HG03066 (cell line): Measurements from ENCODE around the gene ICOS.
"Not testable (repeated sequence)": the region's sequence is repeated elsewhere in the genome, so short reads cannot be mapped to it uniquely, and the experiment has no call there.

Experiments used
- ATAC-seq: cut with Tn5 transposase; IDR thresholded peaks from one replicate; pipeline ENCODE4 v1.9.1; 2021; ENCODE audit warnings: low read depth; ENCODE audit not compliant: unreplicated experiment

Gene ICOS

DNA sequence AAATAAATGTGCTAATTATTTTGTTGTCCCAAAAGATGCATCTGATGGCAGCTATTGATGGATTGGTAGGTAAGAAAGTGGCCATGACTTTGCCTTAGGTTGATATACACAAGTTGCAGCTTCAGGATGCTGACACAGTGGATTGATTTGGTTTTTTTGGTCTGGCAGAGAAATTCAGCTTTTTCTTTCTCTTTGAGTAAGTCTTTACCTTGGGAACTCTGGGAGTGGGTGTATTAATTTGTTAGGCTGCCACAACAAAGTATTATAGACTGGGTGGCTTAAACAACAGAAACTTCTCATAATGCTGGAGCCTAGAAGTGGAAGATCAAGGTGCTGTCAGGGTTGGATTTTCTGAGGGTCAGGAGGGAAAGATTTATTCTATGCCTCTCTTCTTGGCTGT, 19.8 kb upstream of the ICOS start:
- ATAC-seq = no peak

DNA sequence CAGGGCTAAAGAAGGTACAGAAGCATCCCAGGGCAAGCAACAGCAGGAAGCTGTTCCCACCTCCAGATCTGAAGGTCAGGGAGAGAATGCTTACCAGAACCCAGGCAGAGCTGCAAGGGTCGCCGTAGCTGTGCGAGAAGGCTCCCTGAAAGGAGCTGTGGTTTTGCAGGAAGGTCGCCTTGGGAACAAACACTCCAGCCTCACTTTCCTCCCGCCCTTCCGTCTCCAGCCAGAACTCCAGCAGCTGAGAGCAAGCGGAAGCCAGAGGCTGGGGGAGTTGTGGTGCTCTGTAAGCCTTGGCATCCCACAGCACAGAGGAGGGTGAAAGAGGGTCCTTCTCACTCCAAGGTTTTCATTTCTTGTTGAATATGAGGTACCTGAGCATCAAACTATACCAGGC, 18.3 kb upstream of the ICOS start:
- ATAC-seq = no peak

DNA sequence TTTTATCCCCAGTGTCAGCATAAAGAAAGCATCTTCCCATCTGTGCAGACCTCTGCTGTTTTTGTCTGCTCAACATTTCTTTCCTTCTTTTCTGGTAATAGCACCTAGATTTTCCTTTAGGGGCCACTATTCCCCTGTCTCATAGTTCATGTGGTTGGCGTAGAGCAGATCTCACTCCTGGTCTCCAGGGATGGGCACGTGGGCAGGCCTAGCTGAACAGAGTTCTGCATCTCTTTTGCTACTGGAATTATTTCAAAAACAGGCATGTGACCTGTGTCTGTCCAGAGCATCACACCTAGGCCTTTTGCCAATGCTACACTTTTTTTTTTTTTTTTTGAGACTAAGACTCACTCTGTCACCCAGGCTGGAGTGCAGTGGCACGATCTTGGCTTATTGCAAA, 17.7 kb upstream of the ICOS start:
- ATAC-seq = no peak

DNA sequence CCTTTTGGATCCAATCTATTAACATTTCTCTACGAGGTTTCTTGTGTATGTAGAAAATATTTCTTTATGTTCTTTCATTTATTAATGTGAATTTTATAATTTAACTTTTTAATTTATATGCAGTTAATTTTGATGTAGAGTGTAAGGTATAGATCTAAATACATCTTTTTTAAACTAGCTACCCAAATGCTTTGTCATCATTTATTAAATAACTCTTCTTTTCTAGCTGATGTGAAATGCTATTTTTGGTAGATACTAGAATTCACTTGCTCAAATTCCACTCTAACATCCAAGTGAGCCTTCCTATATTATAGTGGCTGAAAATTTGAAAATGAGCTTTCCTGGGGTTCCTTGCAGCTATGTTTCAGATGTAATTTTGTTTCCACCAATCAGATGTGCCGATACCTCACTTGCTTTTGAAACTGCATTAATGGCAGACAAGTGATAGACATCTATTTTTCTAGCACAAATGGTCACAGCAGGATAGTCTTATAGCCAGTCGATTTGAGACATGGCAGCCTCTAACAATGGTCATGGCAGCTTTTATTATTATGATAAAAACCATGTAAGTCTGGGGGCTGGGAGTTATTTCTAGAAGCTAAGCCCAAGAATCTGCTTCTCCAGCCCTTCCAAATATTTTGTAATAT, 10.9 kb upstream of the ICOS start:
- ATAC-seq = no peak

DNA sequence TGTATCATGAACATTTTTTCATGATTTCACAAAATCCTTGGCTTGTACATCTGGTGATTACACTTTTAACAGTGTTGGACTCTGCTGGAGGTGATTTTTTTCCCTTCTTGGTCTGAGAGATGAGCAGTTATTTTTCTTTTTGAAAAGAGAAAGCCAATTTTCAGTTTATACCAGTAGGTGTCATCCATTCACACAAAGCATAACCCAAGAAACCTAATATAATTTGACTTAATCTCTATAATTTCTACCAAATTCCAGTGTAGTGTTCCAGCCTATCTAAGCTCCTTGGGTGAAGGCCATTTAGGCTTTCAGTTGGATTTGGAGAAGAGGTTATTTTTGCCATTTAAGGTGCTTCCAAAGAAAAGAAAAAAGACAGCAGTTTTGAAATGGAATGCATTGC, 7.7 kb upstream of the ICOS start:
- no peak for ATAC-seq

DNA sequence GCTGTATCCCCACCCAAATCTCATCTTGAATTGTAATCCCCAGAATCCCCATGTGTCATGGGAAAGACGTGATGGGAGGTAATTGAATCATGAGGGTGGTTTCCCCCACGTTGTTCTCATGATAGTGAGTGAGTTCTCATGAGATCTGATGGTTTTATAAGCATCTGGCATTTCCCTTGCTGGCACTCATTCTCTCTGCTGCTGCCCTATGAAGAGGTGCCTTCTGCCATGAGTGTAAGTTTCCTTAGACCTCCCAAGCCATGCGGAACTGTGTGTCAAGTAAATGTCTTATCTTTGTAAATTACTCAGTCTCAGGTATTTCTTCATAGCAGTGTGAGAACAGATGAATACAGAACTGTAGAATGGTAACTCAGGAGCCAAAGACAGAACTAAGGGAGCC, 5.3 kb upstream of the ICOS start:
- ATAC-seq = not testable (repeated sequence)

DNA sequence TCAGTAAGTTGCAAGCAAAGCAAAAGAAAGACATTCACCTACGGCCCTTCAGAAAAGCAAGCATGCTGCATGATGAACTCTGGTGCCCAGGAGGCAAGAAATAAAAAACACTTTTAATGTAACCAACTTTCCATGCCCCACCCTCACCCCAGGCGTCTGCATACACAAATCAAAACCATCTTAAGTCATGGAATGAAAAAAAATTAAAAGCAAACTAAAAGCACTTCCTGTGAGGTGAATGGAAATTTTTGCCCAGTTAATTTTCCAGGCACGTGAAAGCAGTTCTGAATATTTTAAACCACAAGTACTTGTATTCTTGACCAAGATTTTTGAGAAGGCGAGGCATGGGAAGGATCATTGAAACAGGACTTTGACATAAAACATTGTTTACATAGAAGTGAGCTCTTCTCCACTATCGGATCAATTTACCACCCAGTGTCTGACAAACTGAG, 2.5 kb upstream of the ICOS start:
- ATAC-seq = no peak

DNA sequence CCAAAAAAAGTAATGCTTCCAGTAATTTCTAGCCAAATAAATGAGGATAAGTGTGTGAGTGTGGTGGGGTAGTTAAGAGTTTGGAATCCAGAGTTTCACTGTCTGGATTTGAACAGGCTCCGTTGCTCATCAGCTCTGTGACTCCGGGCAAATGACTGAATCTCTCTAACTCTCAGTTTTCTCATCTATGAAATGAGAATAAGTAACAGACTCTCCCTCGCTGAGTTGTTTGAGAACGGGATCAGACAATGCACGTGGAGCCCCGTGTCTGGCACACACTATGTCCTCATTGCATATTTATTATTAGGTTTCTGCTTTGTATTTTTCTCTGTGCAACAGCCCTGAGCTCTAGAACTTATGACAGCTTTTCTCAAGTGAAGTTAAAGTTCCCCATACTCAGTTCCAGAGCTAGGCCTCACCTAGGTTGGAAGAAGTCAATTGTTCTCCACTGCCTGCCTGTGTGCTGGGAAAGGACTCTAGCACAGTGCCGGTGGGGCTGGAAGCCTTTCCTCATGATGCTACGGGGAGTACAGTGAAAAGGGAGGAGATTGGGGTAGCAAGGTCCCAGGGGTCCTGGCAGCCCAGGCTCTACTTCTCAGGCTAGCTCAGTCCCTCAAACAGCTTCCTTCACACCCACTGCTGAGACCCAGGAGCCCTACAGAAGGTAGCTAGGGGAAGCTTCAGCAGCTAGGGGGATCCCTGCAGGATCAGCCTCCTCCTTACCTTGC, 1.7 kb upstream of the ICOS start:
- ATAC-seq = no peak

DNA sequence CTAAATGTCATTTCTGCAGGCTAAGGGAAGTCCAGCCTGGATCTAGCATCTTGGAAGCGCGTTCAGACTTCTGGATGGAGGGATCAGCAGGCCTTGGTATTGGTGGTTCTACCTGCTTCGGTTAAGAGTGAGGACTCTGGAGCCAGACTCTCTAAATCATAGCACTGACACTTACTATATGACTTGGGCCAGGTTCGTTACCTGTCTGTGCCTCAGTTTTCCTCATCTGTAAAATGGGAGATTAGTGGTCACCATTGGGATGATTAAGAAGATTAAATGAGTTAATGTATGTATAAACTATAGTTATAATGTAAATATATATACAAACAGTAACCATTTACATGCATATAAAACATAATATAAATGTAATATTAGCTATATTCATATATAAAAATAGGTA, 995 bp upstream of the ICOS start:
- ATAC-seq = no peak

DNA sequence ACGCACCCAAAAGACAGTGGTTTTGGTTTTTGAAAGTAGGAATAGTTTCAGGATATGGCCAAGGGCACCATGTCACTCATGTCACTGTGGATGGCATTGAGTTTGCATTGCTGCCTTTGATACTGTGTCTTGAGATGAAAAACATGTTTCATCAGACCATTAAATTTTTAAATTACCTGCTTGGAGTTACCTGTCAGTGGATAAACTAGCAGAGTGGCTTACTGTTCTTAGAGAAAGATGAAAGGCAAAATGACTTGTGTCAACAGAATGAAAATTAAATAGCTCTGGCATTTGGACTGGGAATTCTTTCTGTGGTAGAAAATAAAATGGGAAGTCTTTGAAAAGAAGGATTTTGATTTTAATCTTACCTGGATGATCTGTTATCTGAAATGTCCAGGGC, 386 bp downstream of the ICOS start:
- ATAC-seq = no peak

DNA sequence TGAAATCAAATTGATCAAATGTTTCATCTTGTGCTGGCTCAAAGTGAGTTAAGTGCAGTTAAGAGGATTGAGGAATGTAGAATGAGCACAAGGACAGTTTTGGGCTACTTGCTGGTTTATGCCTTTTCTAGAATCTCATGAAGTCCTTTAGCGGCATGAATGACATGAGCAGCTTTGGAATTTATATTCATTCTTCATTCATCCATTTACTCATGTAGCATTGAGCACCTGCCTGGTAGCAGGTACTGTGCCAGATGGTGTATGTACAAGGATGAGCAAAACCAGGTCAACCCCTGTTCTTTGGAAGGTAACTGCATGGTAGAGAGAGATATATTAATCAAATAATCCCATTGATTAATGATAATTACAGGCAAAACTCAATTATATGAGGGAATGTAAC, 1.2 kb downstream of the ICOS start:
- no peak for ATAC-seq

DNA sequence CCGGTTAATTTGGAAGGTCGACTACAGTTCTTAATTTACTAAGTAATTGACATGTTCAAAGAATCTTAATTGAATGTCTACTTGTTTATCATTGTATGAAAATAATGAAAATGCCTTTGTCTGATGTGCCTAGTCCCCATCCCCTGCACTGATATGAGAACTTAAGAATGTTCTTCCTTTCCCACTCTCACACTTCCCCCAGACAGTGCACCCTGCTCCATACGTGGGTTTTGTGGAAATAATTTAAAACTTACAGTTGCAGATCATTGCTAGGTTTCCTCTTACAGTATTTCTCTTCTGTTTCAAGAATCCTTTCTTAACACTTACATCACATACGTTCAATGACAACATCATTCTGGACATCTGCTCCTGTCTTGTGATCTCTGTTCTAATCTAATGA, 3.5 kb downstream of the ICOS start:
- ATAC-seq = no peak

DNA sequence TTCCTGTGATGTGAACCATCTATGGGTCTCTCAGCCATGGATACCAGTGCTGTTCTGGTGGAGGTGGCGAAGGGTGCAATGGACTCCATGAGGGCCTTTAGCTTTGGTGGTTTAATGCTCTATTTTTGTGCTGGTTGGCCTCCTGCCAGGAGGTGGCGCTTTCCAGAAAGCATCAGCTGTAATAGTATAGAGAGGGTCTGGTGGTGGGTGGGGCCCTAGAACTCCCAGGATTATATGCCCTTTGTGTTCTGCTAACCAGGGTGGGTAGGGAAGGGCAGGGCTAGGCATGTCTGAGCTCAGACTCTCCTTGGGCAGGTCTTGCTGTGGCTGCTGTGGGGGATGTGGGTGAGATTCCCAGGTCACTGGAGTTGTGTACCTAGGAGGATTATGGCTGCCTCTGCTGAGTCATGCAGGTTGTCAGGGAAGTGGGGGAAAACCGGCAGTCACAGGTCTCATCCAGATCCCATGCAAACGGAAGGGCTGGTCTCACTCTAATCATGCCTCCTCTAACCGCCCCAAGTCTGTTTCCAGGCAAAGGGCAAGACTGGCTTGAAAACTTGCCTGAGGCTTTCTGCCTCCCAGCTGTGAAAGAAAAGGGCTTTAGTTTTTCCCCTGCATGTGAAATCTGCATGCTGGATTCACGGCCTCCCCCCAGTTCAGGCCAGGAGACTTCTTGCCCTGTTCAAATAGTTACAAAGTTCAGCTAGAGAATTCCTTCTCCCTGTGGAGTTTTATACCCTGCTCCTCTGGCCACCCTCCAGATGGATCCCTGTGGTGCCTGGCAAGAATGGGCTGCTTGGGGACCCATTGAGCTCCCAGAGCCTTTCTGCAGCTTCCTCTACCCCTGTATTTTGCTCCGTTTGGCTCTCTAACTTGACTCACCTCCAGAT, 7.2 kb downstream of the ICOS start:
- not testable (repeated sequence) for ATAC-seq

DNA sequence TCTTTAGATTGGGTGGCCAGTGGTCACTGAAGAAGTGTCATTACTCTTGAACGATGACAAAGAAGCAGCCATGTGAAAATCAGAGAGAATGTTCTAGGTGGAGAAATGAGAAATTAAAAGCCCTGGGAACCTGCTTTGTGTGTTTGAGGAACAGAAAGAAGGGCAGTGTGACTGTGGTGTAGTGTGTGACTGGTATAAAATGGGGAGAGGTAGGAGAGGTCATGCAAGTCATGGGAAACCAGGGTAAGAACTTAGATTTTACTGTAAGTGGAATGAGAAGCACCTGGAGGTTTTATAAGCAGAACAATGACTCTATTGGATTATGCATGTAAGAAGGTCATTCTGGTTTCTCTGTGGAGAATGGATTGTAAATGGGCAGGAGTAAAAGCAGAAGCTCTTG, 12.2 kb downstream of the ICOS start:
- ATAC-seq = no peak

DNA sequence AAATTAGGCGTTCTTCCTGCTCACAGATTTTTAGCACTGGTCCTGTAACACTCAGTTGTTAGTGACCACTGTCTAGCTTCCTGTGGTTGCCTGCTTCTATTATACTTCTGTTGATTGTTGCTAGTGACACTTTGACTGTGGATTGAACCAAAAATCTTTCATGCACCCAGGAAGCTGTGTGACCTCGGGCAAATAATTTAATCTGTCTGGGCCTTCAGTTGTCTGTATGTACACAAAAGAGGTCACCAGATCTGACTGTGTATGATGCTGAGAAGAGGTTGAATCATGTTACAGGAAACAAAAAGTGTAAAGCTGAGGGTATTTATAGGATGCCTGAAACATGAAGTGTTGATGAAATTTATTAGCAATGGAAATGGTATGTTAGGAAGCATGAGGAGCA, 12.7 kb downstream of the ICOS start:
- no peak for ATAC-seq

DNA sequence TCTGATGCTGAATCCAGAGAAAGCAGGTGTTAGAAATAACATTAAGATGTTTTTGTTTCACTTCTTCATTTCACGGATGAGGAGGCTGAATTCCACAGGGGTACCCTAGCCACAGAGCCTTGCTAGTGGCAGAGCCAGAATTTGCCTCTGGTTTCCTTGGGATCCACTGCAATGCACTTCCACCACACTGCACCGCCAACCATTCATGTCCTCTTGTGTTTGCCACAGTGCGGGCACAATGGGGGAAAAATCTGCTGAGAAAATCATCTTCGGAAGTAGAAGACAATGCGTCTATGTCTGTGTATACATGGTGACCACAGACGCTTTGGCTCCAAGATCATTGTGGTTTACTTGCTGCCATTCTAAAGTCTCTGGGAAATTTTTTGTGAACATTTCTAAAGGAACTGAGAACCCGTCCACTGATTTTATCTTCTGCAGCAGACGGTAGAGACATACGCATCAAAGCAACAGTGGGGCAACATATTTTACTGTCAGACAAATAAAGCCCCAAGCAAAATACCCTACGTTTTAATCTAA, 14.9 kb downstream of the ICOS start:
- ATAC-seq = no peak

DNA sequence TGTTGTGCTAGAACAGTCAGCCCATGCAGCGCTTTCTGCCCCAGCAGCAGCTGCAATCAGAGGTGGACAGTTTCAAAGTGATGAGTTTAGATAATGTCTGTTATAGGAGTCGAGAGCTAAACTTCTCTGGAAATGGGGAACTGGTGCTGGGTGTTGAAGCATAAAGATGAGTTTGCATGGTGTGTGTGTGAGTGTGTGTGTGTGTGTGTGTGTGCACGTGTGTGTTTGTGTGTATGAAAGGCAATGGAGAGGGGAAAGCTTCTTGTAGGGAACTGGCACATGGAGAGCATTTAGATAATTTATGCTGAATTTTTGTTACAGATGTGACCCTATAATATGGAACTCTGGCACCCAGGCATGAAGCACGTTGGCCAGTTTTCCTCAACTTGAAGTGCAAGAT, 22.7 kb downstream of the ICOS start:
- ATAC-seq = no peak

DNA sequence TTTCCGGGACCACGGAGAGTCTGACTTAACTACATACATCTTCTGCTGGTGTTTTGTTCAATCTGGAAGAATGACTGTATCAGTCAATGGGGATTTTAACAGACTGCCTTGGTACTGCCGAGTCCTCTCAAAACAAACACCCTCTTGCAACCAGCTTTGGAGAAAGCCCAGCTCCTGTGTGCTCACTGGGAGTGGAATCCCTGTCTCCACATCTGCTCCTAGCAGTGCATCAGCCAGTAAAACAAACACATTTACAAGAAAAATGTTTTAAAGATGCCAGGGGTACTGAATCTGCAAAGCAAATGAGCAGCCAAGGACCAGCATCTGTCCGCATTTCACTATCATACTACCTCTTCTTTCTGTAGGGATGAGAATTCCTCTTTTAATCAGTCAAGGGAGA, 23.1 kb downstream of the ICOS start:
- no peak for ATAC-seq

DNA sequence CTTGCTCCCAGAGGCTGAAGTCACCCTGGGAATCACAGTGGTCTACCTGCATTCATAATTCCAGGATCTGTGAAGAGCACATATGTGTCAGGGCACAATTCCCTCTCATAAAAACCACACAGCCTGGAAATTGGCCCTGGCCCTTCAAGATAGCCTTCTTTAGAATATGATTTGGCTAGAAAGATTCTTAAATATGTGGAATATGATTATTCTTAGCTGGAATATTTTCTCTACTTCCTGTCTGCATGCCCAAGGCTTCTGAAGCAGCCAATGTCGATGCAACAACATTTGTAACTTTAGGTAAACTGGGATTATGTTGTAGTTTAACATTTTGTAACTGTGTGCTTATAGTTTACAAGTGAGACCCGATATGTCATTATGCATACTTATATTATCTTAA, 24.2 kb downstream of the ICOS start:
- ATAC-seq = no peak

DNA sequence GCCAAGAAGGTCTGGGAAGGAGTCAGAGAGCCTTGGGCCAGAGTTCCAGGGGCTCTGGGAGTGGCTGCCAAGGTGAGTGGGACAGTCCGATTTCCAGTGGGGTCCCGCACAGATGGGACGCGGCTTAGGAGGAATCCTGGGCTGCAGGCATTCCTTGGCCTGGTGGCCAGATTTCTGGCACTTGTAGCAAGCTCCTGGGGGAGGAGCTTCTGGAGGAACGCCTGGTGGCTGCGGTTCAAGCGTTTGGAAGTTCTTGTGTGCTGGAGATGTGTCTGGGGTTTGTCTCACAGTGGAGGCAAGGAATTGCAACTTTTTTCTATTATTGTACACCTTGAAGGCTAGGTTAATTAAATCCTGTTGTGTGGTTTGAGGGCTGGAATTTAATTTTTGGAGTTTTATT, 28.6 kb downstream of the ICOS start:
- ATAC-seq = not testable (repeated sequence)

DNA sequence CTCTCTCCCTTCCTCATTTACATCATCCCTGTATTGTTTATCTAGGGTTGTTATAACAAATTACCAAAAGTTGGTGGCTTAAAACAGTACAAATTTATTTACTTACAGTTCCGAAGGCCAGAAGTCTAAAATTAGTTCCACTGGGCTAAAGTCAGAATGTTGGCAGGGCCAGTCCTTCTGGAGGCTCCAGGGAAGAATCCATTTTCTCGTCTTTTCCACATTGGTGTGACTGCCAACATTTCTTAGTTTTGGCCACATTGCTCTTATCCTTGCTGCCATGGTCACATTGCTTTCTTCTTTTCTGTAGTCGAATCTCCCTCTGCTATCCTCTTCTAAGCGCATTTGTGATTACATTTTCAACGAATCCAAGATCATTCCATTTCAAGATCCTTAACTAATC, 34.7 kb downstream of the ICOS start:
- no peak for ATAC-seq
